ENCODE data around the gene SPEM2.
"Not testable (repeated sequence)": the region's sequence is repeated elsewhere in the genome, so short reads cannot be mapped to it uniquely, and the experiment has no call there.

Gene SPEM2

DNA sequence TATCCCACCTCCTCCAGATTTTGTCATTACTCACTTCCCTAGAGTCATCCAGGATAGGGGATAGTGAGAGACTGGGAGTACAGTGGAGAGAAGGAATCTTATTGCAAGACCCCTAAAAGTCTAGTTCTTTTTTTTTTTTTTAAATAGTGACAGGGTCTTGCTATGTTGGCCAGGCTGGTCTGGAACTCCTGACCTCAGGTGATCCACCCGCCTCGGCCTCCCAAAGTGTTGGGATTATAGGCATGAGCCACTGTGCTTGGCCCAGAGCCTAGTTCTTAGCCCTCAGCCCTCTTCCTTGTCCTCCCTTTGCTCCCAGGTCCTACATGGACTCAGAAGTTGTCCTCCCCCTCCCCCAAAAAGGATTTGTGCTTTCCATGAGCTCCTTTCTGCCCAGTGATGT, 16.7 kb downstream of the SPEM2 start:
- DNase-seq (ENCODE audit: low read depth): no peak

GRCh38 chr17:7443499-7444485, 18.4 kb downstream of the SPEM2 start:
- no peak for DNase-seq (ENCODE audit: low read depth)

- no peak for DNase-seq (ENCODE audit: low read depth)
Measured at GRCh38 chr17:7444682-7445618, 19.5 kb downstream of the SPEM2 start, which contains the start of gene CHRNB1. CHRNB1 (plus strand) TSS chr17:7445061; CDS start chr17:7445128, 67 bp downstream.

- no peak for DNase-seq (ENCODE audit: low read depth)
Measured at GRCh38 chr17:7445619-7445968, 20.2 kb downstream of the SPEM2 start.

- DNase-seq (ENCODE audit: low read depth): no peak
Measured at GRCh38 chr17:7448461-7448860, 23.0 kb downstream of the SPEM2 start.

DNA sequence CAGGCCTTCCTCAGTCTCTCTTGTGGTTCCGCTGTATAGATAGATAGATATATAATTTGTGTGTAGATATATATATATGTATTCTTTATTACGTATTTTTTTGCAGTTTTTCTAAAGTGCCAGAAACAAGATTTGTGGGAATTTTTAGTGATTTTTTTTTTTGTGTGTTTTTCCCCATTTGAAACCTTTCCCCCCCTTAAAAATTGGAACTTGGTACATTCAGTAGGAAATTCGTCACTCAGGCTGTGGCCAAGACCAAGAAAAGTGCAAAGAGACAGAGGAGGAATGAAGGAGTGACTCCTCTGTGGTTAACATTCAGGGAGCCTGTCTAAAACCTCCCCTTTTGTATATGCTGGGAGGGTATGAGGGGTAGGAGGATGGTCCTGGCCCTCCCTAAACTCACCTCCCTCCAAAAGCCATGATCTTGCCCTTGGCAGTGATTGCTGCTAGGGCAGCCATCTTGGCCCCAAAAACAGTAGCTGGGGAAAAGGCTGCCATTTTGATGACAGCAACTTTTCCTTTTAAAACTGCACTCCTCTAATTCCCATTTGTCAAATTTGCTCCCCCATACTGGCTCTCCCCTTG, 34.6 kb downstream of the SPEM2 start:
- no peak for DNase-seq (ENCODE audit: low read depth)

DNA sequence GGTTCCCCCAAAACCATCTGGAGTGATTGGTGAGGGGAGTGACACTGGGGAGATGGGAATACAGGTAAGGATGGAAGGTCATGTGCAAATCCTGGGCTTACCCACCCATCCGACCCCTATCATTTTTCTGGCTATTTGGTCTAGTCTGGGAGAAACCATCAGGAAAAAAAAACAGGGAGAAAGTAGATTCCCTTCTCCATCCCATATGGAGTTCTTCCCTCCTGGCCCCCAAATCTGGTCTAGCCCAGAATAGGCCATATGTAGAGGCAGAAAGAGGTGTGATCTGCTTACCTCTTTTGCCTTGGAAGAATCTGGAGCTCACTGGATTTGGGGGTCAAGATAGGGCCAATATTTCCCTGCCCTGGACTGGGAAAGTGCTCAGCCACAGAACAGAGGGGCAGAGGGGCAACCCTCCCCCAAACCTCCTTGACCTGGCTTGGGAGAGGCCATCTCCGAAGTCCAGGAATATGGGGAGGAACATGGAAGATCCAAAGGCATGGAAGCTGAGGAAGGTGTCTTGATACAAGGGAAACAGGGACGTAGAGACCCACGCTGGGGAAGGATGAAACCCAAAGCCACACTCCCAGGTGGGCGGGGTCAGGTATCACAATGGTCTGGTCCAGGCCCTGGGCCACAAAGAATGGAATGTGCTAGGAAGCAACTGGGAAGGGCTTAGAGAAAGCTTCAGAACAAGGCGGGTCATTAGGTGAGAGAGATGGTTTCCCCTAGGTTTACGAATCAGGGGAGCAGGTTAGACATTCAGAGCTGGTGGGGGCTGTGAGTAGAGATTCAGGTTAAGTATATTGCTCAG, 35.6 kb downstream of the SPEM2 start:
- DNase-seq (ENCODE audit: low read depth): no peak

- no peak for DNase-seq (ENCODE audit: low read depth)
Measured at GRCh38 chr17:7462474-7463371, 37.3 kb downstream of the SPEM2 start.

DNA sequence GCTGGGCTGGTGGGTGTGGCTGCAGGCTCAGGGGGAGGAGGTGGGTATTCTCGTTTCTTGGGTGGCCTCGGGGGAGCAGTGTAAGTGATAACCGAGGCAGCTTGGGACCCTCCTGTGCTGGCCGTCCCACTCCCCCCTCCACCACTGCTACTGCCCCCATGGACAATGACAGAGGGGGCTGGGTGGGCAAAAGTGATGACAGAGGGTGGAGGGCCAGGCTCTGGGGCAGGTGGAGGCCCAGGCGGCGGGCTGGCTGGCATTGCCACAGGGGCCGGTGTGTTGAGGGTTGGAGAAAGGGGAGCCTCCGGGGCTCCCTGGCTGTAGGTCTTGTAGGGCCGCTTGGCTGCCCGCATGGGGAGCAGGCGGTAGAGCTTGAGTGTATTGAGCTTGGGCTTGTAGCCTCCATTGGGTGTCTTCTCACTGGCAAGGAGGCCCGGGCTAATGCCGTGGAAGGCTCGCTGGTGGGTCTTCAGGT, 38.0 kb downstream of the SPEM2 start:
- DNase-seq (ENCODE audit: low read depth): no peak

- no peak for DNase-seq (ENCODE audit: low read depth)
Measured at GRCh38 chr17:7464081-7464480, 38.7 kb downstream of the SPEM2 start.

- no peak for DNase-seq (ENCODE audit: low read depth)
Measured at GRCh38 chr17:7465597-7466275, 40.3 kb downstream of the SPEM2 start.

DNA sequence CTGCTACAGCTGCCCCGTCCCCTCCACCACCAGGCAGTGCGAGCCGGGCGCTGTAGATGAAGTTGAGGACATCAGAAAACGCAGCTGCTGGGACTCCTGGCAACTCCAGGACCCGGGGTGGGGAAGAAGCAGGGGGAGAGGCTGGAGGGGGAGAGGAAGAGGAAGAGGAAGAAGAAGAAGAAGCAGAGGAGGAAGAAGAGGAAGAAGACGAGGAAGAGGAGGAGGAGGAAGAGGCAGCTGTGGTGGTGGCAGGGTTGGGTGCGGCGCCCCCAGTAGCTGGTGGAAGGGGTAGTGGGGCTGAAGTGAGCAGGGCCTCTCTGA, 40.9 kb downstream of the SPEM2 start:
- no peak for DNase-seq (ENCODE audit: low read depth)

- DNase-seq (ENCODE audit: low read depth): no peak
Measured at GRCh38 chr17:7466639-7467341, 41.4 kb downstream of the SPEM2 start.

GRCh38 chr17:7467498-7467897, 42.1 kb downstream of the SPEM2 start:
- DNase-seq (ENCODE audit: low read depth): no peak

- DNase-seq (ENCODE audit: low read depth): no peak
Measured at GRCh38 chr17:7468290-7468689, 42.9 kb downstream of the SPEM2 start.

GRCh38 chr17:7468804-7469389, 43.5 kb downstream of the SPEM2 start:
- DNase-seq (ENCODE audit: low read depth): no peak

- not testable (repeated sequence) for DNase-seq (ENCODE audit: low read depth)
Measured at GRCh38 chr17:7469843-7470242, 44.4 kb downstream of the SPEM2 start.

GRCh38 chr17:7470457-7470973, 45.1 kb downstream of the SPEM2 start:
- DNase-seq (ENCODE audit: low read depth): not testable (repeated sequence)

GRCh38 chr17:7471729-7472128, 46.3 kb downstream of the SPEM2 start:
- DNase-seq (ENCODE audit: low read depth): no peak

Data from CMK (cell line).